GM12892 (cell line): ENCODE measurements around the gene PRPSAP2.

Source experiments
- POLR2A ChIP-seq: IDR thresholded peaks from 2 replicates; pipeline ENCODE4 v1.6.1; 2011; ENCODE audit warnings: low read depth, low read length, control low read depth
- POLR2AphosphoS5 ChIP-seq: IDR thresholded peaks from 2 replicates; pipeline ENCODE4 v1.6.1; 2011; ENCODE audit warnings: low read depth, low read length, control low read depth
- TAF1 ChIP-seq: IDR thresholded peaks from 2 replicates; pipeline ENCODE4 v1.6.1; 2011; ENCODE audit warnings: low read depth, mild to moderate bottlenecking, control low read depth, low read length, borderline replicate concordance

DNA sequence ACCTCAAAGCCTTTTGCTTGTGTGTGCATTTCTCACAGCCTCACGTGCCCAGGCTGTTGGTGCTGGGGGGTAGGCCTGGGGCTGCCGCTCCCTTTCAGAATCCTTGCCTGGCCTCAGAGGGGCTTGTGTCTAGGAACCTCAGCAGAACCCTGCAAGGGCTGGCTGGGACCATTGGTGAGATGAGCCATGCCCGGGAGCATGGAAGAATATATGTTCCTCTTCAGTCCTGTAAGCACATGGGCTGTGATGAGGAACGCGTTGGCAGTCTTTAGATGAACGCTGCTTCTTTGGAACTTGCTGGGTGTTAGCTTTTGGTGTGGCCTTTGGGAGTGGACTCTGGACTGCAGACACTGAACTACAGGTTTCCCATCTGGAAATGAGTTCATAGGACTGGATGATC is 62.0 kb downstream of the PRPSAP2 start:
- no peak for TF ChIP-seq POLR2A
- TF ChIP-seq POLR2AphosphoS5 = no peak
- TF ChIP-seq TAF1 = no peak
